ENCODE data around the gene FCRLB.
A peak's percentile ranks its signal among the peaks of the same experiment; 100 is the strongest.
"Not testable (repeated sequence)": the region's sequence is repeated elsewhere in the genome, so short reads cannot be mapped to it uniquely, and the experiment has no call there.

Gene FCRLB

DNA sequence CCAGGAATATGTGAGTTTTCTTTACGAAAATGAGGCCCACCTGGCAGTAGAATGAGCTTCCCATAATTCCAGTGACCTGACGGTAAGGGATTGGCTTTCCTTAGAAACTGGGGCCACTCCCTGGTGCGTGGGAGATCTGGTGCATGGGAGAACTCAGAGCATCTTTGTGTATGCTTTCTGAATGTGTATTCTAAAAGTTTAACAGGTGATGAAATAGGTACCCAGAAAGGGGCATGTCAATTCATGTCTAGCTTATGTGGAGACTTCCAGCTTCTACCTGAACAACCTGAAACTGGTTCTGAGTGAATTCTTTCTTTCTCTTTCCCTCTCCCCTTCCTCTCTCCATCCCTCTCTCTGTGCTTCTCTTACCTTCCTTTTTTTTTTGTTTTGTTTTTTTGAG lies 29.5 kb upstream of the FCRLB start:
- Histone ChIP-seq H3K79me2 (ENCODE audit: low read length) (no peaks in the 10 kb centered on the region), H3K4me3 (ENCODE audit: low read length) (no peak overlapping the region), H3K36me3 (replicated peaks; ENCODE audit: insufficient read depth, low read length) (no peaks in the 10 kb centered on the region), H3K9me2 (replicated peaks; ENCODE audit: insufficient read depth, low read length) (no peaks in the 10 kb centered on the region), H3K27me3 (replicated peaks; ENCODE audit: insufficient read depth, low read length) (no peaks in the 10 kb centered on the region), H3K9me3 (replicated peaks; ENCODE audit: insufficient read depth, low read length) (no peaks in the 10 kb centered on the region), H3K4me2 (ENCODE audit: low read depth, low read length) (no peak overlapping the region), H3K4me1 (ENCODE audit: low read length) (no peaks in the 10 kb centered on the region), H3F3A (ENCODE audit: insufficient read depth, low read length) (no peaks in the 10 kb centered on the region), H3K9ac (ENCODE audit: low read length) (no peak overlapping the region), H3K27ac (ENCODE audit: low read length) (no peak overlapping the region), H4K20me1 (ENCODE audit: insufficient read depth, low read length) (no peaks in the 10 kb centered on the region), H2AFZ (ENCODE audit: low read length) (no peak overlapping the region)
- peak; percentile 4 for DNase-seq
- TF ChIP-seq EZH2phosphoT487 (IDR thresholded peaks at IDR 0.05; ENCODE audit: low read length) (no peak), EZH2 (optimal IDR thresholded peaks at IDR 0.05; ENCODE audit: low read depth, low read length) (no peak)
- TF ChIP-seq, protein P1, sequence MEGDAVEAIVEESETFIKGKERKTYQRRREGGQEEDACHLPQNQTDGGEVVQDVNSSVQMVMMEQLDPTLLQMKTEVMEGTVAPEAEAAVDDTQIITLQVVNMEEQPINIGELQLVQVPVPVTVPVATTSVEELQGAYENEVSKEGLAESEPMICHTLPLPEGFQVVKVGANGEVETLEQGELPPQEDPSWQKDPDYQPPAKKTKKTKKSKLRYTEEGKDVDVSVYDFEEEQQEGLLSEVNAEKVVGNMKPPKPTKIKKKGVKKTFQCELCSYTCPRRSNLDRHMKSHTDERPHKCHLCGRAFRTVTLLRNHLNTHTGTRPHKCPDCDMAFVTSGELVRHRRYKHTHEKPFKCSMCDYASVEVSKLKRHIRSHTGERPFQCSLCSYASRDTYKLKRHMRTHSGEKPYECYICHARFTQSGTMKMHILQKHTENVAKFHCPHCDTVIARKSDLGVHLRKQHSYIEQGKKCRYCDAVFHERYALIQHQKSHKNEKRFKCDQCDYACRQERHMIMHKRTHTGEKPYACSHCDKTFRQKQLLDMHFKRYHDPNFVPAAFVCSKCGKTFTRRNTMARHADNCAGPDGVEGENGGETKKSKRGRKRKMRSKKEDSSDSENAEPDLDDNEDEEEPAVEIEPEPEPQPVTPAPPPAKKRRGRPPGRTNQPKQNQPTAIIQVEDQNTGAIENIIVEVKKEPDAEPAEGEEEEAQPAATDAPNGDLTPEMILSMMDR (IDR thresholded peaks at IDR 0.05; ENCODE audit: low read length) = no peak

DNA sequence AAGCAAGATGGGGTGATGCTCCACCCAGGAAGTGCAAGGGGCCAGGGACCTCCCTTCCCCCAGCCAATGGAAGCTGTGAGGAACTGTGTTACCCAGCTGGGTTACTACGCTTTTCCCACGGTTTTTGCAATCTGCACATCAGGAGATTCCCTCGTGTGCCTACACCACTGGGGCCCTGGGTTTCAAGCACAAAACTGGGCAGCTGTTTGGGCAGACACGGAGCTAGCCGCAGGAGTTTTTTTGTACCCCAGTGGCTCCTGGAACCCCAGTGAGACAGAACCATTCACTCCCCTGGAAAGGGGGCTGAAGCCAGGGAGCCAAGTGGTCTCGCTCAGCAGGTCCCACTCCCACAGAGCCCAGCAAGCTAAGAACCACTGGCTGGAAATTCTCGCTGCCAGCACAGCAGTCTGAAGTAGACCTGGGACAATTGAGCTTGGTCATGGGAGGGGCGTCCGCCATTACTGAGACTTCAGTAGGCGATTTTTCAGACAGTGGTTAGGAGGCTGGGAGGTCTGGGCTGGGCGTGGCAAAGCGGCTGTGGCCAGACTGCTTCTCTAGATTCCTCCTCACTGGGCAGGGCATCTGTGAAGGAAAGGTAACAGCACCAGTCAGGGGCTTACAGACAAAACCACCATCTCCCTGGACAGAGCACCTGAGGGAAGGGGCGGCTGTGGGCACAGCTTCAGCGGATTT lies 28.2 kb upstream of the FCRLB start:
- H3K4me1 ChIP-seq (ENCODE audit: low read length); H2AFZ ChIP-seq (ENCODE audit: low read length); H3K9ac ChIP-seq (ENCODE audit: low read length); H3K4me2 ChIP-seq (ENCODE audit: low read depth, low read length); H3F3A ChIP-seq (ENCODE audit: insufficient read depth, low read length); H3K79me2 ChIP-seq (ENCODE audit: low read length); H3K36me3 ChIP-seq (replicated peaks; ENCODE audit: insufficient read depth, low read length); H3K27me3 ChIP-seq (replicated peaks; ENCODE audit: insufficient read depth, low read length); H3K27ac ChIP-seq (ENCODE audit: low read length); H3K9me3 ChIP-seq (replicated peaks; ENCODE audit: insufficient read depth, low read length); H4K20me1 ChIP-seq (ENCODE audit: insufficient read depth, low read length); H3K4me3 ChIP-seq (ENCODE audit: low read length); H3K9me2 ChIP-seq (replicated peaks; ENCODE audit: insufficient read depth, low read length): not testable (repeated sequence)
- peak; percentile 2 for DNase-seq

DNA sequence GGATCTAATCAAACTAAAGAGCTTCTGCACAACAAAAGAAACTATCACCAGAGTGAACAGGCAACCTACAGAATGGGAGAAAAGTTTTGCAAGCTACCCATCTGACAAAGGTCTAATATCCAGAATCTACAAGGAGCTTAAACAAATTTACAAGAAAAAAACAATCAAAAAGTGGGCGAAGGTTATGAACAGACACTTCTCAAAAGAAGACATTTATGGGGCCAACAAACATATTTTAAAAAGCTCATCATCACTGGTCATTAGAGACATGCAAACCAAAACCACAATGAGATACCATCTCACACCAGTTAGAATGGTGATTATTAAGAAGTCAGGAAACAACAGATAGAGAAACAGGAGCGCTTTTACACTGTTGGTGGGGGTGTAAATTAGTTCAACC lies 23.0 kb upstream of the FCRLB start:
- H3K27ac ChIP-seq (ENCODE audit: low read length); DNase-seq; H3K4me1 ChIP-seq (ENCODE audit: low read length); H3F3A ChIP-seq (ENCODE audit: insufficient read depth, low read length); H3K9me3 ChIP-seq (replicated peaks; ENCODE audit: insufficient read depth, low read length); H3K4me3 ChIP-seq (ENCODE audit: low read length); H3K79me2 ChIP-seq (ENCODE audit: low read length); H3K4me2 ChIP-seq (ENCODE audit: low read depth, low read length); H3K27me3 ChIP-seq (replicated peaks; ENCODE audit: insufficient read depth, low read length); H2AFZ ChIP-seq (ENCODE audit: low read length); H3K9me2 ChIP-seq (replicated peaks; ENCODE audit: insufficient read depth, low read length); H3K9ac ChIP-seq (ENCODE audit: low read length); H3K36me3 ChIP-seq (replicated peaks; ENCODE audit: insufficient read depth, low read length); H4K20me1 ChIP-seq (ENCODE audit: insufficient read depth, low read length): not testable (repeated sequence)

DNA sequence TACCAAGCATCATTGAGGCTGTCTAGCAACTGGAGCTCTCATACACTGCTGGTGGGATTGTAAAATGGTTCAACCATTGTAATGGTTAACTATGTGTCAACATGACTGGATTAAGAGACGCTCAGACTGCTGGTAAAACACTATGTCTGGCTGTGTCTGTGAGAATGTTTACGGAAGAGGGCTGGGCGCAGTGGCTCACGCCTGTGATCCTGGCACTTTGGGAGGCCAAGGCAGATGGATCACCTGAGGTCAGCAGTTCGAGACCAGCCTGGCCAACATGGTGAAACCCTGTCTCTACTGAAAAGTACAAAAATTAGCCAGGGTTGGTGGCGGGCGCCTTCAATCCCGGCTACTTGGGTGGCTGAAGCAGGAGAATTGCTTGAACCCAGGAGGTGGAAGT lies 19.1 kb upstream of the FCRLB start:
- H3K4me2 ChIP-seq (ENCODE audit: low read depth, low read length) = no peak overlapping the region
- H3K4me3 ChIP-seq (ENCODE audit: low read length) = no peak overlapping the region
- no peaks in the 10 kb centered on the region for H3K9me3 ChIP-seq (replicated peaks; ENCODE audit: insufficient read depth, low read length)
- no peak overlapping the region for H3K9ac ChIP-seq (ENCODE audit: low read length)
- no peaks in the 10 kb centered on the region for H4K20me1 ChIP-seq (ENCODE audit: insufficient read depth, low read length)
- H3K9me2 ChIP-seq (replicated peaks; ENCODE audit: insufficient read depth, low read length) = no peaks in the 10 kb centered on the region
- no peaks in the 10 kb centered on the region for H3K27me3 ChIP-seq (replicated peaks; ENCODE audit: insufficient read depth, low read length)
- DNase-seq = no peak
- H2AFZ ChIP-seq (ENCODE audit: low read length) = no peak overlapping the region
- TF ChIP-seq, protein P1 (IDR thresholded peaks at IDR 0.05; ENCODE audit: low read length) = no peak
- no peak for TF ChIP-seq EZH2 (optimal IDR thresholded peaks at IDR 0.05; ENCODE audit: low read depth, low read length)
- H3K36me3 ChIP-seq (replicated peaks; ENCODE audit: insufficient read depth, low read length) = no peaks in the 10 kb centered on the region
- H3K79me2 ChIP-seq (ENCODE audit: low read length) = no peaks in the 10 kb centered on the region
- H3K27ac ChIP-seq (ENCODE audit: low read length) = no peak overlapping the region
- H3F3A ChIP-seq (ENCODE audit: insufficient read depth, low read length) = peaks cover 8% of the 10 kb centered on the region; the same call in 1 of the 2 replicates
- peaks cover 13% of the 10 kb centered on the region for H3K4me1 ChIP-seq (ENCODE audit: low read length)
